ENCODE results near the gene TSPAN9.

Gene TSPAN9

DNA sequence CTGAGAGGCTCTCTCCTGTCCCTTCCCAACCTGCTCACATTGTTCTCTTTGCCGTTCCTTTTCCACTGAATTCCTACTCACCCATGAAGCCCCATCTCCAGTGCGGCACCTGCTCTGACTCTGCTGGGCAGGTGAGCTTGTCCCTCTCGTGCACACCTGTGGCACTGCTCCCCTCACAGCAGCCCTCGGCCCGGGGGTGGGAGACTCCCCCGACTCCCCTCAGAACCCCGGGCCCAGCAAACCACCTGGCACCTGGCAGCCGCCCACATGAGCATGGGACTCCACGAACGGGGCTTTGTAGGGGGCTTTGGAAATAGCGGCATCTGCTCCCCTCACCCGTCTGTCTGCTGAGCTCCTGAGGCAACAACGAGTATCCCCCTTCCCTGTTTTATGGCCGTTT, 251.4 kb downstream of the TSPAN9 start:
- Histone ChIP-seq H3K36me3 (peaks cover 5% of the 10 kb centered on the region; the same call in 1 of the 2 replicates), H3K27ac (no peak overlapping the region), H3K4me3 (ENCODE audit: low read depth, low read length) (no peak overlapping the region), H3K9me3 (ENCODE audit: severe bottlenecking) (peaks cover 3% of the 10 kb centered on the region), H3K27me3 (ENCODE audit: insufficient read depth, low read depth, severe bottlenecking) (no peaks in the 10 kb centered on the region)
- no peak for TF ChIP-seq CTCF (IDR thresholded peaks at IDR 0.05; ENCODE audit: low read depth, low read length)
- DNase-seq = no peak

- TF ChIP-seq CTCF (IDR thresholded peaks at IDR 0.05; ENCODE audit: low read depth, low read length) = no peak
- Histone ChIP-seq H3K4me3 (ENCODE audit: low read depth, low read length) (no peak overlapping the region), H3K27me3 (ENCODE audit: insufficient read depth, low read depth, severe bottlenecking) (no peaks in the 10 kb centered on the region), H3K9me3 (ENCODE audit: severe bottlenecking) (peaks cover 3% of the 10 kb centered on the region), H3K27ac (no peak overlapping the region), H3K36me3 (peaks cover 5% of the 10 kb centered on the region; the same call in 1 of the 2 replicates)
- no peak for DNase-seq
These were observed 252.2 kb downstream of the TSPAN9 start for GRCh38 chr12:3329361-3329760.

DNA sequence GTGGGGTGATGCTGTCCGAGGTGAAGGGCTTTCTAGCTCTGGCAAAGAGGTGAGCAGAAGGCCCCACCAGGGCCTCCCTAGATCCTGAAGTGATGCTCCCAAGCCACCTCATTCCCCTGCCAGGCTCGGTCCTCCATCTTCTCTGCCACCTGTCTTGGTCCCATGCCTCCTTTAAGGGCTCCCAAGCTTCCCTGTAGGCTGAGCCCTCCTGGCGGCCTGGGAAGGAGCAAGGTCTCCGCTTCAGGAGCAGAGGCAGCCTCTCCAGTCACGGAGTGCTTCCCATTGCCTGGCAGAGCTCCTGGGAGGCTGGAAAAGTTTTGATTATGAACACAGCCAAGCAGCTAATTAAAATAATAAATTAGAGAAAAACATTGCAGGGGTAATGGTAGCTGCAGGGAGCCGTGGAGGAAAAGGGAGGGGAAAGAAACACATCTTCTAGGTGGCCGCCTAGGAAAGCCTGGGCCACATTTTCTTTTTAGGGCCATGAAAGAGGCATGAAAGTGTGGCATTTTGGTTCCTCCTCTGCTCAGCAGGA, 253.9 kb downstream of the TSPAN9 start:
- no peak for TF ChIP-seq CTCF (IDR thresholded peaks at IDR 0.05; ENCODE audit: low read depth, low read length)
- H3K27me3 ChIP-seq (ENCODE audit: insufficient read depth, low read depth, severe bottlenecking) = no peaks in the 10 kb centered on the region

GRCh38 chr12:3332188-3332587, 255.0 kb downstream of the TSPAN9 start:
- Histone ChIP-seq H3K9me3 (ENCODE audit: severe bottlenecking) (peaks cover 3% of the 10 kb centered on the region), H3K4me3 (ENCODE audit: low read depth, low read length) (no peak overlapping the region), H3K27me3 (ENCODE audit: insufficient read depth, low read depth, severe bottlenecking) (no peaks in the 10 kb centered on the region), H3K27ac (no peak overlapping the region), H3K36me3 (0 out of 2 replicates have a peak, but pooled peaks cover 2% of the 10 kb centered on the region)
- no peak for TF ChIP-seq CTCF (IDR thresholded peaks at IDR 0.05; ENCODE audit: low read depth, low read length)
- no peak for DNase-seq

More for the DNA sequence above, 253.9 kb downstream of the TSPAN9 start:
- Histone ChIP-seq H3K27ac (no peak overlapping the region), H3K36me3 (0 out of 2 replicates have a peak, but pooled peaks cover 2% of the 10 kb centered on the region), H3K9me3 (ENCODE audit: severe bottlenecking) (peaks cover 3% of the 10 kb centered on the region), H3K4me3 (ENCODE audit: low read depth, low read length) (no peak overlapping the region)
- no peak for DNase-seq

DNA sequence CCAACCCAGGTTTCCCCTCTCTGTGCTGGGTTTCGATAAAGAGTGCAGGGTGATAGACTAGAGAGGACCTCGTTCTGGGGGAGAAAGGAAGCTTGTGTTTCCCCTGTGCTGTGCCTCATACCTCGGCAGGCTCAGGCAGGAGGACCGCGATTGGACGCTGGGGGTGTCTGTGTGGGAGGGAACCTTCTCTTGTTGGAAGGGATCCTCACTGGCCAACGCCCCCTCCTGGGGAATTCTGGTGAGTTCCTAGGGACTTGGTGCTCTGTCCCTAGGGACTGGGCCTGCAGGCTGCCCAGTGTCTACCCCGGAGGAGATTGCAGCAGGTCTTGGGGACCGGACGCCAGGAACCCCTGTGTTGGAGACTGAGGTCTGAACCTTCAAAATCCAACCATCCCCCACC, 256.4 kb downstream of the TSPAN9 start:
- peak; percentile 45 for TF ChIP-seq CTCF (IDR thresholded peaks at IDR 0.05; ENCODE audit: low read depth, low read length)
- H3K27ac ChIP-seq = no peak overlapping the region
- H3K4me3 ChIP-seq (ENCODE audit: low read depth, low read length) = no peak overlapping the region
- H3K36me3 ChIP-seq = 0 out of 2 replicates have a peak, but pooled peaks cover 2% of the 10 kb centered on the region
- peak; percentile 77 for DNase-seq
- peaks cover 3% of the 10 kb centered on the region for H3K9me3 ChIP-seq (ENCODE audit: severe bottlenecking)
- no peaks in the 10 kb centered on the region for H3K27me3 ChIP-seq (ENCODE audit: insufficient read depth, low read depth, severe bottlenecking)

- no peak for DNase-seq
- Histone ChIP-seq H3K36me3 (0 out of 2 replicates have a peak, but pooled peaks cover 2% of the 10 kb centered on the region), H3K27me3 (ENCODE audit: insufficient read depth, low read depth, severe bottlenecking) (no peaks in the 10 kb centered on the region), H3K27ac (no peak overlapping the region), H3K4me3 (ENCODE audit: low read depth, low read length) (no peak overlapping the region), H3K9me3 (ENCODE audit: severe bottlenecking) (peaks cover 3% of the 10 kb centered on the region)
- TF ChIP-seq CTCF (IDR thresholded peaks at IDR 0.05; ENCODE audit: low read depth, low read length) = no peak
These were observed 256.8 kb downstream of the TSPAN9 start for GRCh38 chr12:3333991-3334391.

Data from WERI-Rb-1 (cell line).